Lung (tissue), 12 donors: Measurements from ENCODE around the gene MYLK. TPM values are rescaled to one million over a fixed set of nuclear protein-coding genes. Genes with fewer than 3 reads are reported as not detected.

Experiments used
- ATAC-seq: fragments of 200-7000 bp; cut with Tn5 transposase; one replicate; pipeline ENCODE4 v1.9.1; 2020; ENCODE audit warnings: moderate number of reproducible peaks; ENCODE audit not compliant: insufficient read depth, low FRiP score
- DNase-seq, 3 donors: peaks; one replicate each; pipeline ENCODE4 v3.0.0-alpha.2; 2013 to 2017
- H3K27ac ChIP-seq, 2 donors: one replicate each; pipeline ENCODE4 v1.5.1; 2013; ENCODE audit warnings: mild to moderate bottlenecking in 2 of 2, moderate library complexity in 2 of 2, control low read depth in 1 of 2, inconsistent platforms in 1 of 2, low read depth in 1 of 2, low read length in 1 of 2
- H3K27me3 ChIP-seq, 3 donors: one replicate each; pipeline ENCODE4 v1.5.1; 2013; ENCODE audit warnings: low read length in 2 of 3; ENCODE audit not compliant: control insufficient read depth in 3 of 3, insufficient read depth in 3 of 3
- H3K36me3 ChIP-seq, 4 donors: one replicate each; pipeline ENCODE4 v1.5.1; 2013; ENCODE audit warnings: low read length in 4 of 4, mild to moderate bottlenecking in 1 of 4, moderate library complexity in 1 of 4; ENCODE audit not compliant: control insufficient read depth in 4 of 4, insufficient read depth in 4 of 4
- H3K4me1 ChIP-seq, 5 donors: one replicate each; pipeline ENCODE4 v1.5.1; 2013; ENCODE audit warnings: low read length in 5 of 5, mild to moderate bottlenecking in 2 of 5, moderate library complexity in 1 of 5; ENCODE audit not compliant: control insufficient read depth in 5 of 5, insufficient read depth in 5 of 5
- H3K4me3 ChIP-seq: one replicate; pipeline ENCODE4 v1.5.1; 2013; ENCODE audit warnings: mild to moderate bottlenecking, control low read depth, moderate library complexity
- H3K9ac ChIP-seq, 2 donors: one replicate each; pipeline ENCODE4 v1.5.1; 2013; ENCODE audit warnings: low read length in 2 of 2, control low read depth in 1 of 2; ENCODE audit not compliant: insufficient read depth in 1 of 2
- H3K9me3 ChIP-seq, 4 donors: one replicate each; pipeline ENCODE4 v1.5.1; 2013; ENCODE audit warnings: low read length in 3 of 4, mild to moderate bottlenecking in 1 of 4, moderate library complexity in 1 of 4; ENCODE audit not compliant: control insufficient read depth in 4 of 4, insufficient read depth in 3 of 4
- CTCF ChIP-seq: IDR thresholded peaks from 2 replicates; pipeline ENCODE4 v1.5.1; 2012; ENCODE audit warnings: mild to moderate bottlenecking; ENCODE audit errors: control extremely low read depth, extremely low read depth
- WGBS, 2 donors: extraction: QIAGEN DNeasy Blood & Tissue Kit; methylation state at CpG; one replicate each; pipeline ENCODE4 v1.1.7; 2013; 5-methylcytosine and 5-hydroxymethylcytosine counted together
- polyA plus RNA-seq, 2 donors: library from polyadenylated mRNA; stranded (reverse); fragments of 200-250 nt; gene quantifications; one replicate each; pipeline ENCODE4 v1.2.1, GENCODE V29; 2013
- total RNA-seq, 2 donors: library from RNA; depleted of rRNA in 1 of 2; stranded (reverse); fragments of >200 nt in 1 of 2; gene quantifications; one replicate each; pipeline ENCODE4 v1.2.1, GENCODE V29; 2014 to 2021
- donor health status: control.
- donor health status: control.
- donor health status: Bipolar disorder and iron deficiency.
- donor health status: healthy.
- donor health status: DM: yes; HTN: yes; CAD: no.

Gene MYLK
- total and polyA plus RNA-seq, 4 donors = 23.3 to 324 (median 112) TPM

DNA sequence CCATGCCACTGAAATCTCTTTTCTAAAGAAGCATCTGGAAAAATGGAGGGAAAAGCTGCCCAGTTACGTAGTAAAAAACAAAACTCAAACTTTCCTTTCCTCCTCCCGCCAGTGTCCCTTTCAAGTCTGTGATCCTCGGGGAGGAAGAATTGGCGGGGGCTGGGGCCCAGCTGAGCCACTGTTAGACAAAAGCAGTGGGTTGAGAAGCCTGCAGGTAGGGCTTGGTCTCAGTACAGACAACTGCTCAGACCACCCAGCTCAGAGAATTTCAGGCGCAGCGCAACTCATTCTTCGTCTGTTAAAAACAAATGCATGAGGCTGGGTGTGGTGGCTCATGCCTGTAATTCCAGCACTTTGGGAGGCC, 117.1 kb downstream of the MYLK start:
- no peak overlapping the region for H3K4me3 ChIP-seq
- 92 to 93% methylated on average over 7 of the region's 7 CpGs for WGBS, 2 donors
- peaks cover 0 to 31% (median 1%) of the 10 kb centered on the region in 5 donors for H3K4me1 ChIP-seq
- no peaks in the 10 kb centered on the region for H3K27me3 ChIP-seq
- H3K27ac ChIP-seq = no peak overlapping the region
- H3K36me3 ChIP-seq = peaks cover 0 to 7% (median 2%) of the 10 kb centered on the region in 4 donors
- no peak for ATAC-seq
- no peak overlapping the region for H3K9ac ChIP-seq
- H3K9me3 ChIP-seq = no peaks in the 10 kb centered on the region
- DNase-seq = no peak
- no peak for TF ChIP-seq CTCF

GRCh38 chr3:123766193-123767008, 117.7 kb downstream of the MYLK start:
- whole genome bisulfite sequencing, 2 donors = 76 to 90% methylated on average over 13 of the region's 13 CpGs
- H3K27ac ChIP-seq = peak overlapping the region in 1 of 2 donors; percentile 11
- H3K4me1 ChIP-seq = peaks cover 0 to 31% (median 1%) of the 10 kb centered on the region in 5 donors
- no peaks in the 10 kb centered on the region for H3K9me3 ChIP-seq
- H3K27me3 ChIP-seq = no peaks in the 10 kb centered on the region
- TF ChIP-seq CTCF = no peak
- no peak overlapping the region for H3K9ac ChIP-seq
- DNase-seq = no peak
- no peak overlapping the region for H3K4me3 ChIP-seq
- peaks cover 0 to 7% (median 2%) of the 10 kb centered on the region in 4 donors for H3K36me3 ChIP-seq
- no peak for ATAC-seq

- DNase-seq (no peak), ATAC-seq (no peak)
- Histone ChIP-seq H3K27ac (no peak overlapping the region), H3K36me3 (peaks cover 0 to 7% (median 2%) of the 10 kb centered on the region in 4 donors), H3K4me3 (no peak overlapping the region), H3K27me3 (no peaks in the 10 kb centered on the region), H3K4me1 (peaks cover 0 to 31% (median 1%) of the 10 kb centered on the region in 5 donors), H3K9me3 (no peaks in the 10 kb centered on the region), H3K9ac (no peak overlapping the region)
- no peak for TF ChIP-seq CTCF
- 58 to 75% methylated on average over 4 of the region's 4 CpGs for WGBS, 2 donors
These were observed 118.5 kb downstream of the MYLK start for GRCh38 chr3:123765475-123766128.
